ENCODE measurements around the gene UNC13D.
"Not testable (repeated sequence)": the region's sequence is repeated elsewhere in the genome, so short reads cannot be mapped to it uniquely, and the experiment has no call there.

UNC13D gene

DNA sequence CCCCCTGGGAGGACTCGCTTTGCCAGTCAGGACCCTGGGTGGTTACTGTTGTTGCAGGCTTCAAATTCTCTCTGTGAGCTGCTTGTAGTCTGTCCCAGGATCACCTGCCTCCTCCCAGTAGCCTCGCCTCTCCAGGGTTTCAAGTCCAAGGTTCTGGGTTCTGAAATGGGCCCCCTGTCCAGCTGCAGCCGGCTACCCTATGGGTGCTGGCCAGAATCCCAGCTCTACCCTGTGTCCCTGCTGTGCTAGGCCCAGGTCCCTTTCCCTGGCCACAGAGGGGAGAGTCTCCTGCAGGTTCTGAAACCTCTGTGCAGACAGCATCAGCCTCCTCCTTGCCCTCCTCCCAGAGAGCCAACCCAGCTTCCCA, 21.4 kb downstream of the UNC13D start:
- FAIRE-seq (no peak), DNase-seq (ENCODE audit: insufficient read length, low spot score) (no peak)

DNA sequence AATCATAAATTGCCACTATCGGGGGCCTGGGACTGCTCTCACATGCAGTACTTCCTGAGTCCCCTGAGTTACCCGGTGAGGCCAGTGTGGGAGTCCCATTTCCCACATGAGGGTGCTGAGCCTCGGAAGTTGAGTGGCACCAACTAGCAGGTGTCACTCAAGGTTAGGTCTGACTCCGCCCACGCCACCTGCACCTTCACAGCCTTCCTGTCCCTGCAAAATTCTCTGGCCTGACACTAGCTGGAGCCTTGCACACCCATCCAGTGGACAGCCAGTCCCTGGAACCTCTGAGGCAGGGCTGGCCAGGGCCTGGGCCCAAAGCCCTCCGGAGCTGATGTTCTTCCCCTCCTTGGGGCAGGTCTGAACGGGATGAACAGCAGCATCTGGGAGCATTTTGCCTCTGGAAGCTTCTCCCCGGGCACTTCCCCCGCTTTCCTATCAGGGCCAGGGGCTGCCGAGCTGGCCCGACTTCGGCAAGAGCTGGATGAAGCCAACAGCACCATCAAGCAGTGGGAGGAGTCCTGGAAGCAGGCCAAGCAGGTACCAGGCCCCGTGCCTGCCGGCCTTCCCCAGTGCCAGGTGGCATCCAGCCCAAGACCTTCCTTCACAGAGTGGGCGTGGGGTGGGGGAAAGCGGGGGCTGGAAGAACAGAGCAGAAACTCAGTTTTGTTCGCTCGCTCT, 21.9 kb downstream of the UNC13D start:
- FAIRE-seq (no peak), DNase-seq (ENCODE audit: insufficient read length, low spot score) (no peak)

DNA sequence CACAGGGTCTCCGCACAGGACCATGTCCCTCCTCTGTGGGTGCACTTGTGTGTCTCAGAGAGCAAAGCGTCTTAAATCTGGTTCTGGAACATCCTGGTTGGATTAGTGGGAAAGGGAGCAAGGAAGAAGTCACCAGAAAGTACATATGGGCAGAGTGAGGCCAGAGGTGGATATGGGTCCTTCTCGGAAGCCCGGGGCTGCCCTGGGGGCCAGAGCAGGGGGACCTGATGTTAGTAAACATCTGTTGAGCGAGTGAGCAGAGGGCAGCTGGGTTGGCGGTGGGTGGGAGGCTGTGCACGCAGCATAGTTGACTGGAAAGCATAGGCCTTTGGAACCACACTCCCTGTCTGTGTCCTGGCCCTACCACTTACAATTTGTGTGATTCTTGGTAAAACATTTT, 22.7 kb downstream of the UNC13D start:
- FAIRE-seq = peak; percentile 4
- DNase-seq (ENCODE audit: insufficient read length, low spot score) = no peak

DNA sequence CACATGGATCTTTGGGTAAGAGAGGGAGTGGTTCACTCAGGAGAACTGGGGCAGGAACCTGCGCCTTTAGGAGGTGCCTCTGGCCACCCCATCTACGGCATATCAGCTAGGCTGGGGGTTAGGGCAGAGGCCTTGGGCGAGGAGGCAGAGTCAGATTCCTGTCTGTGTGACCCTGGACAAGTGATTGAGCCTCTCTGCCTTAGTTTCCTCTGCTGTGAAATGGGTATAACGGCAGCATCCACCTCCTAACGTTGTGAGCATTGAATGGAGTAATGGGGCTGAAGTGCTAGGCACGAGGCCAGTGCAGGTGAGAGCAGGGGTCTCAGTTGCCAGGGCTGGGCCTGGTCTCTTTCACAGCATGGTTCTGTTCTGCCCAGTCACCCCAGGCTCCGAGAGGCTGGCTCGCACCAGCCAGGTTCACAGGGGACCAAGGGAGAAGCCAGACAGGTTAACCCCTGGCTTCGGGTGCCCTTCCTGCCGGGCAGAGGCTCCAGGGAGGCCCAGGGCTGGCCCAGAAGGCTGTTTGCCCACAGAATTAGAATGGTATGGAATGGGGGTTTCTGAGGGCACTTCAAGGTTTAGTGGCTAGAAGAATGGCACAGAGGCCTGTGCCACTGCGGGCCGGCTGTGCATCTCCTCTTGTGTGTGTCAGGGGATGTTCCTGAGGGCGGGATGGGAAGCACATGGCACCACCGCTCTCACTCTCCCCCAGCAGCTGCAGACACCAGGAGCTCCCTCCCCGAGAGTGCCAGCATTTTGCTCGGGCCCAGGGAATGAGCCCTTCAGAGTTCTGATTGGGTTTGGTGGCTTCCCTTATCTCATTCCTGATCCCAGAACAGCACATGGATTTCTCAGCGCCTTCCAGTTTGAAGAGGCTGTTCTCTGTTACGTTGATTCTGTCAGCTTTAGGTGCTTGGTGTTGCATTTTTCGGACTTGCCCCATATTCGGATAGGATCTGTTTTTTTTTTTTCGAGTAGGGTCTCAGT, 23.8 kb downstream of the UNC13D start:
- DNase-seq (ENCODE audit: insufficient read length, low spot score) (no peak), FAIRE-seq (peak; percentile 44)

DNA sequence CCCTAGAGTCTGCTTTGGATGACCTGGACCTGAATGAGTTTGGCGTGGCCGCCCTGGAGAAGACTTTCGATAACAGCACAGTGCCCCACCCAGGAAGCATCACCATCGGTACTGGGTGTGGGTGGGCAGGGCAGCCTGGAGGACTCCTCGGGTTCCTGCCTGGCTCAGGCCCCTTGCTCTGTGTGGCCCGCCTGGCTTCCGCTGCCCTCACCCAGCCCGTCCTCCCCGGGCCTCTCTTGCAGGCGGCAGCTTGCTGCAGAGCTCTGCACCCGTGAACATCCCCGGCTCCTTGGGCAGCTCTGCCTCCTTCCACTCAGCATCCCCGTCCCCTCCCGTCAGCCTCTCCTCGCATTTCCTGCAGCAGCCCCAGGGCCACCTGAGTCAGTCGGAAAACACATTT, 24.5 kb downstream of the UNC13D start:
- FAIRE-seq (no peak), DNase-seq (ENCODE audit: insufficient read length, low spot score) (no peak)

DNA sequence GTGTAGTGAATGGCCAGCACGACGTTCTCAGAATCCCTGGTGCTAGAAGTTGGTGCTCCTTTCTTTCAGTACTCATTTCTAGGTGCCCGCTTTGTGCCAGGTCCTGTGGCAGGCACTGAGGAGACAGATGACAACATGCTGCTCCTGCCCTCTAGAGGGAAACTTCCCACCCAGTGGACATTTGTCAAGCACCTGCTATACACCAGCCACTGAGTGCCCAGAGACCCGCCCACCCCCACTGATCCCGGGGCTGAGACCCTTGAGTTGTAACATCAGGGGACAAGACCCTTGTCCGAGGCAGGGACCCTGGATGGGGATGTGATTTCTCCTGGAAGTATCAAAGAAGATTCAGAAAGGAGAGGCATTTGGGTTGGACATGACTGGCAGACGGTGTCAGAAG, 25.1 kb downstream of the UNC13D start:
- no peak for FAIRE-seq
- no peak for DNase-seq (ENCODE audit: insufficient read length, low spot score)

DNA sequence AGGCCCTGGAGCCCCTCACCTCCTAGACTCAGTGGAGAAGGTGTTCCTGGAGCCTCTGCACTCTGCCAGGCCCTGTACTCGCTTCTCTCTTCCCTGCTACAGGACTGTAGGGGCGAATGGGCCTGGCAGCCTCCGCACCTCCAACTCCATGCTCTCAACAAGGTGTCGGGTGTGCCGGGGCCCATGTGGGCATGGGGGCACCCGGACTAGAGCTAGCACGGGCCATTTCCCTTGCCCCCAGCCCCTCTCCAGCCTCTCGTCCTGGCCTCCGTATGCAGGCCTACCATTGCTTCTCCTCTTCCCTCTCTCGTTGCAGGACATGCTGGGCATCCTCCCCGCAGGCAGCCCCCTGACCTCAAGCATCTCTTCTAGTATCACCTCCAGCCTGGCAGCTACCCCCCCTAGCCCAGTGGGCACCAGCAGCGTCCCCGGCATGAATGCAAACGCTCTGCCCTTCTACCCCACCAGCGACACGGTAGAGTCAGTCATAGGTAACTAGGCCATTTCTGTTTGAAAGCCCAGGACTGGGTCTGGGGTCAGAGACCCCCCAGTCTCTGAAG, 25.8 kb downstream of the UNC13D start:
- DNase-seq (ENCODE audit: insufficient read length, low spot score) (no peak), FAIRE-seq (no peak)

DNA sequence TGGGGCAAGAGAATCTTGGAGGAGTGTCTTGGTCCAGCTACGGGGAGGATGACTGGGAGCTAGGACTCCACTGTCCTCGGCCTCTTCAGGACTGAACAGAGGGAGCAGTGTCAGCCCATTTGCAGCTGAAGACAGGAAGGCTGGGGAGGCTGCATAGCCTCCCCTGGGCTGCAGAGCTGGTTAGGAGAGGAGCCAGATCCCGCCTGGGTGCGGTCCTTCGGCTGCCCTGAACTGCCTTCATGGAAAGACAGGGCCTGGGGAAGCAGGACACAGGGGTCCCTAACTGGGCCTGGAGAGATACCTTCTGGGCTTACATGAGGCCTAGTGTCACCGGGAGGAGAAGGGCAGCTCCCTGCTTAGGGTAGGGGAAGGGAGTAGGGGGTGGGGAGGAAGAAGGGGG, 26.6 kb downstream of the UNC13D start:
- DNase-seq (ENCODE audit: insufficient read length, low spot score) (no peak), FAIRE-seq (no peak)

DNA sequence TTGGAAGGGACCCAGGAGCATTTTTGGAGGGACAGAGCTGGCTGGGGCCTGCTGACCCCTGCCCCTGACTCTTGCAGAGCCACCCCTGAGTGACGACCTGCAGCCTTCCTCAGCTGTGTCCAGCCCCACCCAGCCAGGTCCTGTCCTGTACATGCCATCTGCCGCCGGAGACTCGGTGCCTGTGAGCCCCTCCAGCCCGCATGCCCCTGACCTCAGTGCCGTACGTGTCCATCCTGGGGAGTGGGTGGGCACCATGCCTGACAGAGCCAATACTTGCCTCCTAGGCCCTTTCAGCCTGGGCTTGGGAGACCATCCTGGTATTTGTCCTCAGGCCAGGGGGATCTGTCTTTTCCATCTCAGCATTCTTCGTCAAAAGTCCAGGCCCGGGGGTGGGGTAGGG, 27.5 kb downstream of the UNC13D start:
- no peak for FAIRE-seq

DNA sequence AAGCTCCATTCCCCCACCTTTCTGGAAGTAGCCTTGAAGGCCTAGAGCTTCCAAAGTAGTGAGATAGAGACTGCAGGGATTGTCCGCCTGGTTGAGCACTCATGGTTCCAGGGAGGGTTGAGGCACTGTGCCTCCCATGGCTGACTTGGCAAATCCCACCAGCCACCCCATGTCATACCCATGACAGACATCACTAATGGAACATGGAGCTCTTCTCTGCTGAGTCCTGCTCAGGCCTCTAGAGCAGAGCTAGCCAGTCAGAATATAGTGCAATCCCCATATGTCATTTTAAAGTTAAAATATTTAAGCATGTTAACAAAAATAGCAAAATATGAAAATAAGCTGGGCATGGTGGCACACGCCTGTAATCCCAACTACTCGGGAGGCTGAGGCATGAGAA, 28.8 kb downstream of the UNC13D start:
- no peak for FAIRE-seq
- DNase-seq (ENCODE audit: insufficient read length, low spot score) = no peak

More for the DNA sequence above, 27.5 kb downstream of the UNC13D start:
- no peak for DNase-seq (ENCODE audit: insufficient read length, low spot score)

DNA sequence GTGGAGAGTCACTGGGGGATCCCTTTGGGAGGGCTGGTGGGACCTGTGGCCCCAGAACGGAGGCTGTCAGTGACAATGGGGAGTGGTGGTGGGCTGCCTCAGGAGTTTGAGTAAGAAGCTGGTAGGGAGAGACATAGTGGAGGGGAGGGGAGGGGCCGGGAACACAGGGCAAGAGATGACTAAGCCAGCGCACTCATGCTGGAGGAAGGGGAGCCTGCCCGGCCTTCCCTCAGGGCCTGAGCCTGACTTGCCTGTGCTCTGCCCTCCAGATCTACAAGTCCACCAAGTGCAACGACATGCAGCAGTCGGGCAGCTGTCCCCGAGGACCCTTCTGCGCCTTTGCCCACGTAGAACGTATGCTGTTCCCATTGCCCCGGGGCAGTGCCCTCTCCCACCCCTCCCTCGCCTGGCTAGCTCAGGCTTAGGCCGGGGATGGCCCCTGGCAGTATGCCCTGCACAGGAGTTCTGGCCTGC, 29.3 kb downstream of the UNC13D start:
- FAIRE-seq = peak; percentile 81

DNA sequence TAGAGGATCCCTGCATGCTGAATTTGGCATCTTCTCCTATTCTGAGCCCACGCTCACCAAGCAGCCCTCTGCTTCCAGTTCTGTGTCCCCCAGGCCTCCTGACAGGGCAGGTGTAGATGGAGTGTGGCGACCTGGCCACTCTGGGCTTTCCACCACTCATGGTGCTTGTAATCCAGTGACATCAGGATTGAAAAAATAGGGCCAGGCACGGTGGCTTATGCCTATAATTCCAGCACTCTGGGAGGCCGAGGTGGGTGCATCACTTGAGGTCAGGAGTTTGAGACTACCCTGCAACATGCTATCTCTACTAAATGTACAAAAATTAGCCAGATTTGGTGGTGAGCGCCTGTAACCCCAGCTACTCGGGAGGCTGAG, 30.2 kb downstream of the UNC13D start:
- DNase-seq (ENCODE audit: insufficient read length, low spot score) = no peak
- FAIRE-seq = no peak

More for the DNA sequence above, 29.3 kb downstream of the UNC13D start:
- peak; percentile 80 for DNase-seq (ENCODE audit: insufficient read length, low spot score)

DNA sequence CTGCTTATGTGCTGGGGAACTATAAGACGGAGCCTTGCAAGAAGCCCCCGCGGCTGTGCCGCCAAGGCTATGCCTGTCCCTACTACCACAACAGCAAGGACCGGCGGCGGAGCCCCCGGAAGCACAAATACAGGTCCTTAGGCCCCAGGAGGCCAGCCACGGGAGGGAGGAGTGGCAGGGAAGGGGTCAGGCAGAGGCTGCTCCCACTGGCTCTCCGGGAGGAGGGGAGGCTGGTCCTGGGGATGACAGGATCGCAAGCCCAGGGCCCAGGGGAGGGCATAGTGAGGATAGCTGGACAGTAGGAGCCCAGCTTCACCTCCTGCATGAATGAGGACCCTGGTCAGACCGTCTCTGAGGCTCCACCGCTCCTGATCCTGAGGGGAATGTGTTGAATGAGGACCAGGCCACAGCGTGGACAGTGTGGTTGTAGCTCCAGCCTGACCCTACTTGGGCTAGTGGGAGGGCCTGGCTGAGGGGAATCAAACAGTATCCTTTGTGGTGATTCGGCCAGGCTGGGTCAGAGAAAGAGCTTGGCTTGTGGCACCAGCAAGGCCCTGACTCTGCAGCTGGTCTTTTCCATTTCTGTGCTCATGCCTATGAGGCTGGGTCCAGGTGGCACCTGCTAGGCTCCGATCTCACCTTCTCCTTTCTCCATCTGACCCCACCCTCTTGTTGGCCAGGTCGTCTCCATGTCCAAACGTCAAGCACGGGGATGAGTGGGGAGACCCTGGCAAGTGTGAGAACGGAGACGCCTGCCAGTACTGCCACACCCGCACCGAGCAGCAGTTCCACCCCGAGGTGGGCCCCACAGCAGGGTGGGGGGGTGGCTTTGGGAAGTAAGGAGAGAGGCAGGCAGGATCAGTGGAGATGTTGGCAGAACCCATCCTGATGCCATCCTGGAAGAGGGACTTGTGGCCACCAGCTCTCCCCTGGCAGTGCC, 30.9 kb downstream of the UNC13D start:
- DNase-seq (ENCODE audit: insufficient read length, low spot score) = no peak
- peak; percentile 20 for FAIRE-seq

DNA sequence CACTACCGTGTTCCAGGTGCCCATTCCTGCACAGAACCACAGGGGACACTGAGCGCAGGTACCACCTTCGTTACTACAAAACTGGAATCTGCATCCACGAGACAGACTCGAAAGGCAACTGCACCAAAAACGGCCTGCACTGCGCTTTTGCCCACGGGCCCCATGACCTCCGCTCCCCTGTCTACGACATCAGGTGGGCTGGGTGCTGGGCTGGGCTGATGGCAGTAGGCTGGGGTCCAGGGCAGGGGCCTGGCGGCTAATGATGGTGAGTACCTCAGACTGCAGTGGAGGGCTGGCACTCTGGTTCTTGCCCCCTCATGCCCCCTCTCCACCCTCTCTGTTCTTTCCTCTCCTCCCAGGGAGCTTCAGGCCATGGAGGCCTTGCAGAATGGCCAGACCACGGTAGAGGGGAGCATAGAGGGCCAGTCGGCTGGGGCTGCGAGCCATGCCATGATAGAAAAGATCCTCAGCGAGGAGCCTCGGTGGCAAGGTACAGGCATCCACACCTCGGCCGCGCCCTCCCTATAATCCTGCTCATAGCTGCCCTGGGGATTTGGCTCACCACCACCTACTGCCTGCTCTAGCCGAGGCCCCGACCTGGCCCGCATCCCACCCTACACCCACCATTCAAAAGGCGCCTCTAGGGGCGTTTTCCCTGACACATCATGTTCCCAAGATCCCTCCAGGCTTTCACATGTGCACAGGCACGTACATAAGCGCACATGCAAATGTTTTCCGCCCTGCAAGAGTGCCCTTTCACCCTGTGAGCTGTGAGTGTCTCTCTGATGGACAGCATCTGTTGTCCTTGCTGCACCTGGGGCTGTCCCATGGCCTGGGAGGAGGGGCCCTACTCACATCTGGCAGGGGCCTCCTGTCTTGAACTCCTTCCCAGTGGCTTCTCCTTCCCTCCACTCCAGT, 31.8 kb downstream of the UNC13D start:
- DNase-seq (ENCODE audit: insufficient read length, low spot score) (no peak), FAIRE-seq (no peak)

DNA sequence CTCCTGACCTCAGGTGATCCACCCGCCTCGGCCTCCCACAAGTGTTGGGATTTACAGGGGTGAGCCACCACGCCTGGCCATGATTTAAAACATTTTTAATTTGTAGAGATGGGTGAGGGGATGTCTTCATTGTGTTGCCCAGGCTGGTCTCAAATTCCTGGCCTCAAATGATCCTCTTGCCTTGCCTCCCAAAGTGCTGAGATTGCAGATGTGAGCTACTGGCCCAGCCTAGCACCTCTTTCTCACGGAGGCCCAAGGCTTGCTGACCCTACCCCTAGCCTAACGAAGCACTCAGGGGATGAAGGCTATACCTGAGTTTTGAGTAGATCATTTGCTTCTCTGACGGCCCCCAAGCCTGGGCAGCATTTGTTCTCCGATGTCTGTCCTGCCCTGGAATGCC, 33.0 kb downstream of the UNC13D start:
- no peak for FAIRE-seq
- DNase-seq (ENCODE audit: insufficient read length, low spot score) = no peak

DNA sequence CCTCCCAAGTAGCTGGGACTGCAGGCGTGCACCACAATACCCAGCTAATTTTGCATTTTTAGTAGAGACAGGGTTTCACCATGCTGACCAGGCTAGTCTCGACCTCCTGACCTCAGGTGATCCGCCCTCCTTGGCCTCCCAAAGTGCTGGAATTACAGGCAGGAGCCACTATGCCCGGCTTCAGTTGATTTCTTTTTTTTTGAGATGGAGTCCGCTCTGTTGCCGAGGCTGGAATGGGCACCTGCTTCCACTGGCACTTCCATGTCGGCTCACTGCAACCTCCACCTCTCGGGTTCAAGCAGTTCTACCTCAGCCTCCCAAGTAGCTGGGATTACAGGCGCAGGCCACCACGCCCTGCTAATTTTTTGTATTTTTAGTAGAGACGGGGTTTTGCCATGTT, 33.4 kb downstream of the UNC13D start:
- FAIRE-seq = peak; percentile 9
- not testable (repeated sequence) for DNase-seq (ENCODE audit: insufficient read length, low spot score)

DNA sequence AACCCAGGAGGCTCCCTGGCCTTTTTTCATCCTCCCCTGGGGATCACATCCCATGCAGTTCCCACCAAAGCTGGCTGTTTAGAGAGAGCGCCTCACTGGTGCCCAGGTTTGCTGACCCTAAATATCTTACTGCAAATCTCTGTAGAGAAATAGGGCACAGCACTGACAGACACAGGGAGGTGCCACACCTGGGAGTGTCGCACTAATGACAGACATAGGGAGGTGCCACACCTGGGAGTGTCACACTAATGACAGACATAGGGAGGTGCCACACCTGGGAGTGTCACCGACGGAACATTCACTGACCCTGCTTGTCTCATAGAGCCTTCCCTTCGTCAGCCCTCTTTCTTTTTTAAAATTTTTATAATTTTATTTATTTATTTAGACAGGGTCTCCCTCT, 34.0 kb downstream of the UNC13D start:
- FAIRE-seq = no peak
- DNase-seq (ENCODE audit: insufficient read length, low spot score) = no peak

DNA sequence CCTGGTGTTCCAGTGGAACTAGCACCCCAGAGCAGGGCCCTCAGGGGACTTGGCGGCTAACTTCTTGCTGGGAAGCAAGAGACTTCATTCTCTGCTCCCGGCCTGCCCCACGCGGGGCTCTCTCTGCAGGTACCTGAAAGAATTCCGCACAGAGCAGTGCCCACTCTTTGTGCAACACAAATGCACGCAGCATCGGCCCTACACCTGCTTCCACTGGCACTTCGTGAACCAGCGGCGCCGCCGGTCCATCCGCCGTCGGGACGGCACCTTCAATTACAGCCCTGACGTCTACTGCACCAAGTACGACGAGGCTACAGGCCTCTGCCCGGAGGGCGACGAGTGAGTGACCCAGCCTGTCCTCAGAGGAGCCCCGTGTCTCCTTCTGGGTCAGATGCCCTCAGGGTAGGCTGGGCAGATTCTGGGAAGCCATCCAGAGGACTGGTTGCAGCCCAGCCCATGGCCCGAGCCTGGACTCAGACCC, 34.5 kb downstream of the UNC13D start:
- DNase-seq (ENCODE audit: insufficient read length, low spot score) (no peak), FAIRE-seq (no peak)

DNA sequence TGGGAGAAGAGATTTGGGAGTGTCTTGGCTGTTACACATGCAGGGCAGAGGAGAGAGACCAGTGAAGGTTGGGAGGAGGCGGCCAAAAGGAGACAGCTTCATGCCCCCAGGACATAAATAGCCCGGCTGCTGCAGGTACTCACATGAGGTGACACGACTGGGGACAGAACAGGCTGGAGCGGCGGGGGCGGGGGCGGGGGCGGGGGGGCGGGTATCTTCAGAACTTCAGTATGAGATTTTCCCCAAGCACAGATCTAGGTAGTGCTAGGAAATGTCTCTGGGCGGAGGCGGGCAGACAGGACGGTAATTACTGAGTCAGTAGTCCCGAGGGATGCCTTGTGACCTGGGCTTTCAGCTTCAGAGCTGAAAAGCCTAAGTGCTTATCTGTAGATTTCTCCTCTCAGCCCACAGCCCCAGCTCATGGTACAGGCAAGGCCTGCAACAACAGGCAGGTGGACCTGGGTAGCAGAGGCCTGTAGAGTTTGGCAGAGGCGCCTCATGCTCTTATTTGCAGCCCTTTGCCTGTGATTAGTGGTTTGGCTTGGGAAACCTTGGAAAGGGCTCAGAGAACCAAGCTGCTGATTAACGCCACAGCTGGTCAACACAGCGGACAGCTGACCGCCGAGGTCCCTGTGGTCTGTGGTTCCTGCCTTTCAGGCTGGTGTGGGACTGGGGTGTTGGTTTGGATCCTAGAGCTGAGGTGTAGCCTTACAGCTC, 35.1 kb downstream of the UNC13D start:
- no peak for DNase-seq (ENCODE audit: insufficient read length, low spot score)

More for the DNA sequence above, 35.1 kb downstream of the UNC13D start:
- FAIRE-seq = no peak

Measured in HTR-8/SVneo (cell line).